ENCODE data around the gene CYGB. TPM values are rescaled to one million over a fixed set of nuclear protein-coding genes. Genes with fewer than 3 reads are reported as not detected.

Gene CYGB
- total and polyA plus RNA-seq, 10 of the 15 experiments (the other 5 are each of a cell fraction or from before 2014, with no cell fraction given) = 0.34 TPM; not detected in 9

- no peaks in the 10 kb centered on the region for H3K27me3 ChIP-seq (replicated peaks in 1 of 2; ENCODE audit: control insufficient read depth in 2 of 2, insufficient read depth in 2 of 2, low read length in 1 of 2)
- ChIA-PET POLR2A (interaction anchor here (1.1 to 2.5 kb wide), 2 partner anchors 15 to 22 kb away, joined by 3 to 8 read pairs; no protein-coding TSS in a partner anchor), SMC1A (ENCODE audit: uncharacterized antibody, unreplicated experiment) (no interaction called here), CTCF (interaction anchor here (1.7 kb wide), 1 partner anchor 29 kb away, joined by 5 read pairs; no protein-coding TSS in a partner anchor), RAD21 (ENCODE audit: unreplicated experiment) (interaction anchor here (0.9 kb wide), 1 partner anchor 15 kb away, joined by 3 read pairs; no protein-coding TSS in a partner anchor)
- peaks cover 32% of the 10 kb centered on the region for H3K4me1 ChIP-seq (ENCODE audit: control insufficient read depth, insufficient read depth, low read length)
- no TSS peak for BruUV-seq (replicated peaks)
- peaks cover 4 to 5% of the 10 kb centered on the region in 2 experiments; a peak in 3 of 4 replicates for H3K36me3 ChIP-seq (ENCODE audit: control insufficient read depth in 2 of 2, insufficient read depth in 2 of 2, low read length in 1 of 2)
- DNase-seq (ENCODE audit: low read depth, low spot score) = no peak
- intact Hi-C loops (cut with micrococcal nuclease; ENCODE audit: unreplicated experiment) (no loop called here), in situ Hi-C loops (cut with MboI) (no loop called here)
- H3K79me2 ChIP-seq (ENCODE audit: control insufficient read depth, insufficient read depth, low read length) = peaks cover 8% of the 10 kb centered on the region; the same call in 1 of the 2 replicates
- H4K20me1 ChIP-seq (ENCODE audit: control insufficient read depth, insufficient read depth) = no peaks in the 10 kb centered on the region
- no peak for ATAC-seq
- FAIRE-seq = no peak
- WGBS (ENCODE audit: insufficient coverage, insufficient replicate concordance, low lambda C conversion rate, missing lambda C conversion rate) = 82% methylated on average over 10 of the region's 10 CpGs
- H3K9ac ChIP-seq (ENCODE audit: control insufficient read depth, insufficient read depth, low read length) = no peak overlapping the region
- no peak overlapping the region for H3K4me3 ChIP-seq
- no peaks in the 10 kb centered on the region for H3K9me3 ChIP-seq (replicated peaks; ENCODE audit: control insufficient read depth, insufficient read depth, low read length)
- TF ChIP-seq E2F8 (IDR thresholded peaks at IDR 0.05; ENCODE audit: low read depth, partially characterized antibody) (no peak), MYB (IDR thresholded peaks at IDR 0.05; ENCODE audit: borderline replicate concordance, low read depth, low read length) (no peak), CBX5 (IDR thresholded peaks at IDR 0.05; ENCODE audit: low read depth) (no peak), PRDM15 (CRISPR knock-in tag; IDR thresholded peaks at IDR 0.05) (no peak), E2F4 (IDR thresholded peaks at IDR 0.05; ENCODE audit: low read depth, low read length) (no peak), EED (IDR thresholded peaks at IDR 0.05; ENCODE audit: low read depth) (no peak), MLLT1 (IDR thresholded peaks at IDR 0.05) (no peak), NFIC (IDR thresholded peaks at IDR 0.05; ENCODE audit: low read depth, low read length) (no peak), FOS (IDR thresholded peaks at IDR 0.05; ENCODE audit: borderline replicate concordance, extremely low read depth, insufficient read length) (no peak), HSF1 (IDR thresholded peaks at IDR 0.05; ENCODE audit: low read depth, low read length) (no peak), SPI1 (IDR thresholded peaks at IDR 0.05; ENCODE audit: borderline replicate concordance, insufficient read depth, low read depth, low read length) (no peak), NR2C2 (IDR thresholded peaks at IDR 0.05; ENCODE audit: borderline replicate concordance, control insufficient read depth, insufficient read length, low read depth) (no peak)
- no peak overlapping the region for H3K4me2 ChIP-seq (ENCODE audit: control insufficient read depth, insufficient read depth)
- H2AFZ ChIP-seq (ENCODE audit: control insufficient read depth, low read depth, low read length) = no peak overlapping the region
- H3K27ac ChIP-seq (ENCODE audit: control insufficient read depth, insufficient read depth) = no peak overlapping the region
Observed at GRCh38 chr17:76478097-76478496, 59.4 kb downstream of the CYGB start.
